ENCODE results near the gene PDHX.
A peak's percentile ranks its signal among the peaks of the same experiment; 100 is the strongest.

PDHX gene

DNA sequence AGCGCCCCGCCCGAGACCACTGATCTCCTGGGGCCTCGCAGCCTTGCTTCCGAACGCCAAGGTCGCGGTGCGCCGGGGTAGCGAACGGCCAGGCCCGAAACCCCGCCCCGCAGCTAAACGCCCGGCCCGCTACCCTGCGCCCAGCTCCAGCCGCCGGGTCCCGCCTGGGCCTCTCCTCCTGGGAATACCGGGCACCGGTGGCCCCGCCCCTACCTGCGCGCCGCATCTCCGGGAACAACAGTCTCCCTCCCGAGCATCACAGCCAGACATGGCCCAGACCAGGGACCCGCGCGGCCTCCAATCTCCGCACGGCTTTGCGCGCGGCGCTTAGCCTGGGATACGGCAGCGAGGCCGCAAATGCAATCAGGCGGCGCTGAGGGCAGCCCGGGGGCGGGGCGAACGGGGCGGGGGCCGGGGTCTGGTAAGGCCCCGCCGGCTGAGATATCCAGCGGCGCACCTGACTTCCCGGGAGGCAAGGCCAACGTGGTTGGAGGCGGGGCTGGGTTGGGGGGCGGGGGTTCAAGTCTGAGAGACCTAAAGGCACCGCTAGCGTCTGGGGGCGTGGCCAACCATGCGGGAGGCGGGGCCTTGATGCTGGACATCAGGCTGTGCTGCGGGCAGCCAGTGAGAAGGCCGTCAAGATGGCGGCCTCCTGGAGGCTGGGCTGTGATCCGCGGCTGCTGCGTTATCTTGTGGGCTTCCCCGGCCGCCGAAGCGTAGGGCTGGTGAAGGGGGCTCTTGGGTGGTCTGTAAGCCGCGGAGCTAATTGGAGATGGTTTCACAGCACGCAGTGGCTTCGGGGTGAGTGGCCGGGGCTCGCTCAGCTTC, at the start of gene PDHX, which contains the start of gene APIP:
PDHX (plus strand) TSS at position 604 of the 828 bp plus-strand sequence; CDS start at position 642, 38 bp downstream.
APIP (minus strand) TSS at position 365 of the 828 bp plus-strand sequence; CDS start at position 270, 95 bp downstream.
- ATAC-seq, result peak; percentile 95
- TF ChIP-seq ZNF565 (CRISPR knock-in tag; conservative IDR thresholded peaks at IDR 0.05; ENCODE audit: low read depth), result no peak

DNA sequence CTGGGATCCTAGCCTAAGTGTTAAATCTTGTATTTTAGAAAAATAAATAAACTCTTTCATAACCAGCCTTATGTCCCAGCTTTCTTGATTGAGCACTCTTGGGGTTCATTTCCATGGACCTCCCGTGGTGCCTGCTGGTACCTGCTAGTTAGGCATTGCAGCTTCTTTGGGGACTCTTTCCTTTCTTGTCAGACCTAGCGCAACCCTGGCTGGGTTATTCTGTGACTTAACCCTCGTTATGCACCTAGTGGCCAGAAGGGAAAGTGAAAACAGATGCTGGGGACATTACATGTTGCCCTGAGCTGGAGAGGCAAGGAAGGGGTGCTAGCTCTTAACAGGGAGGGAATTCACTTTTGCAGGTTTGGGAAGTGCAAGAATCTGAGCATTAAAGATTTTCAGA, 47.0 kb upstream of the PDHX start:
- peak; percentile 62; the same call in 2 of the 3 replicates for ATAC-seq
- TF ChIP-seq ESRRG (CRISPR knock-in tag; IDR thresholded peaks at IDR 0.05), result no peak
- no peak for TF ChIP-seq OSR1 (CRISPR knock-in tag; IDR thresholded peaks at IDR 0.05)
- TF ChIP-seq ZFP3 (CRISPR knock-in tag; IDR thresholded peaks at IDR 0.05), result no peak
- no peak for TF ChIP-seq CSDC2 (CRISPR knock-in tag; IDR thresholded peaks at IDR 0.05)
- no peak for TF ChIP-seq PPARA (CRISPR knock-in tag; IDR thresholded peaks at IDR 0.05; ENCODE audit: borderline replicate concordance)
- no peak for TF ChIP-seq ZNF70 (CRISPR knock-in tag; IDR thresholded peaks at IDR 0.05)
- TF ChIP-seq, protein P1, sequence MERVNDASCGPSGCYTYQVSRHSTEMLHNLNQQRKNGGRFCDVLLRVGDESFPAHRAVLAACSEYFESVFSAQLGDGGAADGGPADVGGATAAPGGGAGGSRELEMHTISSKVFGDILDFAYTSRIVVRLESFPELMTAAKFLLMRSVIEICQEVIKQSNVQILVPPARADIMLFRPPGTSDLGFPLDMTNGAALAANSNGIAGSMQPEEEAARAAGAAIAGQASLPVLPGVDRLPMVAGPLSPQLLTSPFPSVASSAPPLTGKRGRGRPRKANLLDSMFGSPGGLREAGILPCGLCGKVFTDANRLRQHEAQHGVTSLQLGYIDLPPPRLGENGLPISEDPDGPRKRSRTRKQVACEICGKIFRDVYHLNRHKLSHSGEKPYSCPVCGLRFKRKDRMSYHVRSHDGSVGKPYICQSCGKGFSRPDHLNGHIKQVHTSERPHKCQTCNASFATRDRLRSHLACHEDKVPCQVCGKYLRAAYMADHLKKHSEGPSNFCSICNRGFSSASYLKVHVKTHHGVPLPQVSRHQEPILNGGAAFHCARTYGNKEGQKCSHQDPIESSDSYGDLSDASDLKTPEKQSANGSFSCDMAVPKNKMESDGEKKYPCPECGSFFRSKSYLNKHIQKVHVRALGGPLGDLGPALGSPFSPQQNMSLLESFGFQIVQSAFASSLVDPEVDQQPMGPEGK (CRISPR knock-in tag; IDR thresholded peaks at IDR 0.05; ENCODE audit: borderline replicate concordance), result no peak
- no peak for TF ChIP-seq TCF4 (CRISPR knock-in tag; IDR thresholded peaks at IDR 0.05; ENCODE audit: borderline replicate concordance)
- no peak for TF ChIP-seq ARNTL (CRISPR knock-in tag; IDR thresholded peaks at IDR 0.05; ENCODE audit: borderline replicate concordance, low read depth)
- no peak for TF ChIP-seq ZNF565 (CRISPR knock-in tag; conservative IDR thresholded peaks at IDR 0.05; ENCODE audit: low read depth)
- TF ChIP-seq, protein P2, sequence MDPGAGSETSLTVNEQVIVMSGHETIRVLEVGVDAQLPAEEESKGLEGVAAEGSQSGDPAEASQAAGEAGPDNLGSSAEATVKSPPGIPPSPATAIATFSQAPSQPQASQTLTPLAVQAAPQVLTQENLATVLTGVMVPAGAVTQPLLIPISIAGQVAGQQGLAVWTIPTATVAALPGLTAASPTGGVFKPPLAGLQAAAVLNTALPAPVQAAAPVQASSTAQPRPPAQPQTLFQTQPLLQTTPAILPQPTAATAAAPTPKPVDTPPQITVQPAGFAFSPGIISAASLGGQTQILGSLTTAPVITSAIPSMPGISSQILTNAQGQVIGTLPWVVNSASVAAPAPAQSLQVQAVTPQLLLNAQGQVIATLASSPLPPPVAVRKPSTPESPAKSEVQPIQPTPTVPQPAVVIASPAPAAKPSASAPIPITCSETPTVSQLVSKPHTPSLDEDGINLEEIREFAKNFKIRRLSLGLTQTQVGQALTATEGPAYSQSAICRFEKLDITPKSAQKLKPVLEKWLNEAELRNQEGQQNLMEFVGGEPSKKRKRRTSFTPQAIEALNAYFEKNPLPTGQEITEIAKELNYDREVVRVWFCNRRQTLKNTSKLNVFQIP (CRISPR knock-in tag; IDR thresholded peaks at IDR 0.05; ENCODE audit: borderline replicate concordance, low read depth), result no peak
- TF ChIP-seq, protein P3, sequence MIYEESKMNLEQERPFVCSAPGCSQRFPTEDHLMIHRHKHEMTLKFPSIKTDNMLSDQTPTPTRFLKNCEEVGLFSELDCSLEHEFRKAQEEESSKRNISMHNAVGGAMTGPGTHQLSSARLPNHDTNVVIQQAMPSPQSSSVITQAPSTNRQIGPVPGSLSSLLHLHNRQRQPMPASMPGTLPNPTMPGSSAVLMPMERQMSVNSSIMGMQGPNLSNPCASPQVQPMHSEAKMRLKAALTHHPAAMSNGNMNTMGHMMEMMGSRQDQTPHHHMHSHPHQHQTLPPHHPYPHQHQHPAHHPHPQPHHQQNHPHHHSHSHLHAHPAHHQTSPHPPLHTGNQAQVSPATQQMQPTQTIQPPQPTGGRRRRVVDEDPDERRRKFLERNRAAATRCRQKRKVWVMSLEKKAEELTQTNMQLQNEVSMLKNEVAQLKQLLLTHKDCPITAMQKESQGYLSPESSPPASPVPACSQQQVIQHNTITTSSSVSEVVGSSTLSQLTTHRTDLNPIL (CRISPR knock-in tag; IDR thresholded peaks at IDR 0.05; ENCODE audit: low read depth), result no peak
- no peak for TF ChIP-seq SNAI2 (CRISPR knock-in tag; IDR thresholded peaks at IDR 0.05)
- TF ChIP-seq ZC3H10 (CRISPR knock-in tag; IDR thresholded peaks at IDR 0.05), result no peak
- no peak for TF ChIP-seq GLIS3 (CRISPR knock-in tag; IDR thresholded peaks at IDR 0.05)
- no peak for TF ChIP-seq ZNF8 (CRISPR knock-in tag; IDR thresholded peaks at IDR 0.05)
- TF ChIP-seq, protein P4, sequence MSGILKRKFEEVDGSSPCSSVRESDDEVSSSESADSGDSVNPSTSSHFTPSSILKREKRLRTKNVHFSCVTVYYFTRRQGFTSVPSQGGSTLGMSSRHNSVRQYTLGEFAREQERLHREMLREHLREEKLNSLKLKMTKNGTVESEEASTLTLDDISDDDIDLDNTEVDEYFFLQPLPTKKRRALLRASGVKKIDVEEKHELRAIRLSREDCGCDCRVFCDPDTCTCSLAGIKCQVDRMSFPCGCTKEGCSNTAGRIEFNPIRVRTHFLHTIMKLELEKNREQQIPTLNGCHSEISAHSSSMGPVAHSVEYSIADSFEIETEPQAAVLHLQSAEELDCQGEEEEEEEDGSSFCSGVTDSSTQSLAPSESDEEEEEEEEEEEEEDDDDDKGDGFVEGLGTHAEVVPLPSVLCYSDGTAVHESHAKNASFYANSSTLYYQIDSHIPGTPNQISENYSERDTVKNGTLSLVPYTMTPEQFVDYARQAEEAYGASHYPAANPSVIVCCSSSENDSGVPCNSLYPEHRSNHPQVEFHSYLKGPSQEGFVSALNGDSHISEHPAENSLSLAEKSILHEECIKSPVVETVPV (CRISPR knock-in tag; IDR thresholded peaks at IDR 0.05), result no peak
- TF ChIP-seq ISL1 (CRISPR knock-in tag; IDR thresholded peaks at IDR 0.05), result no peak
- TF ChIP-seq, protein P5, sequence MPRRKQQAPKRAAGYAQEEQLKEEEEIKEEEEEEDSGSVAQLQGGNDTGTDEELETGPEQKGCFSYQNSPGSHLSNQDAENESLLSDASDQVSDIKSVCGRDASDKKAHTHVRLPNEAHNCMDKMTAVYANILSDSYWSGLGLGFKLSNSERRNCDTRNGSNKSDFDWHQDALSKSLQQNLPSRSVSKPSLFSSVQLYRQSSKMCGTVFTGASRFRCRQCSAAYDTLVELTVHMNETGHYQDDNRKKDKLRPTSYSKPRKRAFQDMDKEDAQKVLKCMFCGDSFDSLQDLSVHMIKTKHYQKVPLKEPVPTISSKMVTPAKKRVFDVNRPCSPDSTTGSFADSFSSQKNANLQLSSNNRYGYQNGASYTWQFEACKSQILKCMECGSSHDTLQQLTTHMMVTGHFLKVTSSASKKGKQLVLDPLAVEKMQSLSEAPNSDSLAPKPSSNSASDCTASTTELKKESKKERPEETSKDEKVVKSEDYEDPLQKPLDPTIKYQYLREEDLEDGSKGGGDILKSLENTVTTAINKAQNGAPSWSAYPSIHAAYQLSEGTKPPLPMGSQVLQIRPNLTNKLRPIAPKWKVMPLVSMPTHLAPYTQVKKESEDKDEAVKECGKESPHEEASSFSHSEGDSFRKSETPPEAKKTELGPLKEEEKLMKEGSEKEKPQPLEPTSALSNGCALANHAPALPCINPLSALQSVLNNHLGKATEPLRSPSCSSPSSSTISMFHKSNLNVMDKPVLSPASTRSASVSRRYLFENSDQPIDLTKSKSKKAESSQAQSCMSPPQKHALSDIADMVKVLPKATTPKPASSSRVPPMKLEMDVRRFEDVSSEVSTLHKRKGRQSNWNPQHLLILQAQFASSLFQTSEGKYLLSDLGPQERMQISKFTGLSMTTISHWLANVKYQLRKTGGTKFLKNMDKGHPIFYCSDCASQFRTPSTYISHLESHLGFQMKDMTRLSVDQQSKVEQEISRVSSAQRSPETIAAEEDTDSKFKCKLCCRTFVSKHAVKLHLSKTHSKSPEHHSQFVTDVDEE (CRISPR knock-in tag; IDR thresholded peaks at IDR 0.05), result no peak

DNA sequence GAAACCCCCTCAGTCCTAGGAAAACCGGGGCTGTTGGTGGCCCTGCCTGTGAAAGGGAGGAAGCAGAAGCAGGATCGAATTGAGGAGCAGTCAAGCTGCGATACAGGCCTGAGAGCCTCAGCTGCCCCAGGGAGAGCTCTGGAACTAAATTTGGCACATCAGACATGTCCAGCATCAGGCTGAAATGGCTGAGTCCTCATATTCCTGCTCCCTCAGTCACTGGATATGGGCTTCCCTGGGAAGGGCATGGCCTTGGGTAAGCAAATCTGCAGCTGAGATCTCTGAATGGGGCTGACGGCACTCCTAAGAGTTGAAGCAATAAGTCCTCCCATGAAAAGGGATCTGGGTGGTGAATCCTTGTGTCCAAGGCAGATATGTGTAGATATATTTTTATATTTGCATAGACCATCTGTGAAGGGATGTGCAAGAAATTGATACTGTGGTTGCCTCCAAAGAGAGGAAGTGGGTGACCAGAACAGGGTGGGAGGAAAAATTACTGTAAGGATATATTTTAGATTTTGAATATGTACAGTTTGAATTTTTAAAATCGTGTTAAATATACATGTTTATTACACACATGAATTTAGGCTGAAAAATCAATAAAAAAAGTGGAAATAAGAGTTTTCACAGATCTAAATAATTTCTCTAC, 45.7 kb upstream of the PDHX start:
- no peak for ATAC-seq
- TF ChIP-seq, protein P2 (CRISPR knock-in tag; IDR thresholded peaks at IDR 0.05; ENCODE audit: borderline replicate concordance, low read depth), result no peak
- TF ChIP-seq GLIS3 (CRISPR knock-in tag; IDR thresholded peaks at IDR 0.05) (no peak), ZNF70 (CRISPR knock-in tag; IDR thresholded peaks at IDR 0.05) (no peak), BACH2 (CRISPR knock-in tag; IDR thresholded peaks at IDR 0.05; ENCODE audit: borderline replicate concordance) (no peak), ZFP30 (CRISPR knock-in tag; IDR thresholded peaks at IDR 0.05) (no peak), ISL1 (CRISPR knock-in tag; IDR thresholded peaks at IDR 0.05) (no peak)
- TF ChIP-seq, protein P1 (CRISPR knock-in tag; IDR thresholded peaks at IDR 0.05; ENCODE audit: borderline replicate concordance), result no peak
- TF ChIP-seq, protein P4 (CRISPR knock-in tag; IDR thresholded peaks at IDR 0.05), result no peak
